NCI-H345 (cell line): ENCODE measurements around the gene SEPSECS.
A peak's percentile ranks its signal among the peaks of the same experiment; 100 is the strongest.

Experiments used
- DNase-seq: peaks from one replicate; lab custom pipeline; 2025; lab: John Stamatoyannopoulos, UW

SEPSECS gene

GRCh38 chr4:25155947-25156346, 4.3 kb downstream of the SEPSECS start:
- DNase-seq: no peak

GRCh38 chr4:25154594-25155265, 5.5 kb downstream of the SEPSECS start:
- no peak for DNase-seq

- DNase-seq: no peak
These were observed 14.2 kb downstream of the SEPSECS start for GRCh38 chr4:25146076-25146475.

- peak; percentile 16 for DNase-seq
These were observed 15.3 kb downstream of the SEPSECS start for GRCh38 chr4:25144870-25145481.

- DNase-seq: no peak
These were observed 17.8 kb downstream of the SEPSECS start for GRCh38 chr4:25142468-25142867.

GRCh38 chr4:25141592-25141991, 18.7 kb downstream of the SEPSECS start:
- DNase-seq: no peak

GRCh38 chr4:25133132-25133531, 27.1 kb downstream of the SEPSECS start:
- no peak for DNase-seq

GRCh38 chr4:25131926-25132325, 28.3 kb downstream of the SEPSECS start:
- DNase-seq: no peak

GRCh38 chr4:25131381-25131780, 28.9 kb downstream of the SEPSECS start:
- no peak for DNase-seq

- DNase-seq: no peak
These were observed 30.3 kb downstream of the SEPSECS start for GRCh38 chr4:25129917-25130316.

GRCh38 chr4:25128671-25129070, 31.6 kb downstream of the SEPSECS start:
- DNase-seq: no peak

GRCh38 chr4:25123236-25123635, 37.0 kb downstream of the SEPSECS start:
- DNase-seq: no peak

GRCh38 chr4:25120146-25120940, 39.9 kb downstream of the SEPSECS start:
- no peak for DNase-seq

GRCh38 chr4:25117716-25118472, 42.4 kb downstream of the SEPSECS start:
- no peak for DNase-seq

GRCh38 chr4:25117274-25117673, 43.0 kb downstream of the SEPSECS start:
- no peak for DNase-seq

- DNase-seq: no peak
These were observed 46.0 kb downstream of the SEPSECS start for GRCh38 chr4:25113915-25114904.

GRCh38 chr4:25112995-25113380, 47.3 kb downstream of the SEPSECS start:
- DNase-seq: no peak

- DNase-seq: no peak
These were observed 47.8 kb downstream of the SEPSECS start for GRCh38 chr4:25112366-25112994.

GRCh38 chr4:25111648-25112196, 48.5 kb downstream of the SEPSECS start:
- DNase-seq: no peak
